Fibroblast of upper back skin (primary cell): ENCODE data around the gene CNOT8.
A peak's percentile ranks its signal among the peaks of the same experiment; 100 is the strongest.
"Not testable (repeated sequence)": the region's sequence is repeated elsewhere in the genome, so short reads cannot be mapped to it uniquely, and the experiment has no call there.

Experiments used
- DNase-seq: peaks from one replicate; pipeline ENCODE4 v3.0.0-alpha.2; 2013

CNOT8 gene

DNA sequence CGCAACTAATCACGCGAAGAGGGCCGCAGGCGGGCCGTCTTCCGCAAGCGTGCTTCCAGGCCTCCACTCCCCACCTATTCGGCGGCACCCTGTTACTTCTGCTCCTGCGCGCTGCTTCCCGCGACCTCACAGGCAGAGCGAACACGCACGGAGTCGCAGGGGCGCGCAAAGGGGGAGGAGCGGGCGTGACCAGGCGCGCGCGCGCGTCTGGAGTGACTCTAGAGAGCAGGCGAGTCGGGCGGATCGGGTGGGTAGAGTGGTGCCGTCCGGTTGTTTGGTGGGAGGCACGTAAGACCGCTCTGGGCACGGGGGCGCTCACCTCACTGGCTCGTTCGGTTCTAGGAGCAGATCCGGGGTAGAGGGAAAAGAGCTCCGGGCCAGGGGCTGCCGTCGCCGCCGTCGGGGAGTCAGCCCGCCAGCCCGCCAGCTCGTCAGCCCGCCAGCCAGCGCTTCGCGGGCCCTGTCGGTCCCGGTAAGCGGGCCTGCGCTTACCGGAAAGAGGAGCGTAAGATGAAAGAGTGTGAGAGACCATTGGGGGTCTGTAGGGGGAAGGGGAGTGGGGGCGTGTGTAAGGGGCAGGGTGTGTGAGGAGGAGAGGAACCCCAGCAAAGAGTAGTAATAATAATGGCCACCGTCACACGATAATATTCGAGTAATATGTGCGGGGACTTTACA lies at the start of gene CNOT8:
TSS of gene CNOT8 (plus strand) at position 331 of the 675 bp plus-strand sequence. CDS start 4,652 bp downstream, outside the sequence.
- peak; percentile 98 for DNase-seq

DNA sequence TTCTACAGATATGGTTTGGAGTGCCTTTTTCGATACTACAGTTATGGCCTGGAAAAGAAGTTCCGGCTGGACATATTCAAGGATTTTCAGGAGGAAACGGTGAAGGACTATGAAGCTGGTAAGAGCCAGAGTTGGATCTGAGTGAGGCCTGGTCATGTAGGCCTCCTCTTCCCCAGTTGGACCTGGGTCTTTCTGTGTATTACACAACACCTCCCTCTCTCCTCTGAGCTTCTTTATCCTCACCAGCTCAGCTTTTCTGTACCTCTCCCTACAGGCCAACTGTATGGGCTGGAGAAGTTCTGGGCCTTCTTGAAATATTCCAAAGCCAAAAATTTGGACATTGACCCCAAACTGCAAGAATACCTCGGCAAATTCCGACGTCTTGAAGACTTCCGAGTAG lies 47.2 kb upstream of the CNOT8 start:
- DNase-seq, result no peak

DNA sequence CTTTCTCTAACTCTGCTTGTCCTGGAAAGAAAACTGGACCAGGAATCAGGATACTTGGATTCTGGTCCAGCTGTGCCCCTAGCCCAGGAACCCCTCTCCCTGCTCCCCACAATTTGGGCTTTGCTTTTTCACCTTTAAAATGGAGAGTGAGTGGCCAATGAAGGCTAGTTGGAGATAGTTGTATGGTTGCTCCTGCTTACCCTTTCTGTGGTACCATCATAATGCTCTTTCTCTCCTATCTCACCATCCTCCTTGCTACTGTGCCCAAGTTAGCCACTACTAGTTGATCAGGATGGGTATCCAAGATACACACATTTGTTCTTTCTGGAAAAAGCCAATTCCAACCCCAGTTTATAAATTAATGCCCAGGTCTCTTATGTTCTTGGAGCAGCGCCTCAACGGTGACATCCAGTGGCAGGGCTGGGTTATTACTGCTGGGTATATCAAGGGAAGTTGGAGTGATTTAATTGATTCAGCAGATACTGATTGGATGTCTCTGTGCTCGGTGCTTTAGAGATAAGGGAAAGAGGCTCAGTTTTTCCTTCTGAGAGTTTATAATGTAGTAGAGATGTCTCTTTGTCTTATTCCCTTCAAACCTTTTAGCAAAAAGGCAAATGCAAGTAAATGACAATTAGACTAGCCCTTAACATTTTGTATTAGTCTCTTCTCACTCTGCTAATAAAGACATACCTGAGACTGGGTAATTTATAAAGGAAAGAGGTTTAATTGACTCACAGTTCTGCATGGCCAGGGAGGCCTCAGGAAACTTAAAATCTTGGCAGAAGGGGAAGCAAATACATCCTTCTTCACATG lies 46.6 kb upstream of the CNOT8 start:
- DNase-seq, result peak; percentile 64

DNA sequence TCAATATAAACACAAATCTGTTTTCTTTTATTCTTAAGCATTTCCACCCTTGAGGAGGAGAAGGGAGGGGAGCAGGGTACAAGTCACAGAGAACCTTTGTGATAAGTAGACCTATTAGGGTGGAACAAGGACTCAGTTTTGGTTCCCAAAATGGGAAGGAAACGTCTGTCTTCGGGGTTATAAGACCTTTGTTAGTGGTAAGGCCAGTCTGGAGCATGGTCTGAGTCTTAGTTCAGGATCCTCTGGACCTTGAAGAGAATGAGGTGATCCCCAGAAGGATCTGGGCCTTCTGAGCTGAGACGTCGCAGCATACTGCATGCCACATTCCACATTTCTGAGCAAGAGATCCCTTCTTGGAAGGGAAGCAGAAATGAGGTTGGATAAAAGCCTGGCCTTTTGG lies 45.3 kb upstream of the CNOT8 start:
- no peak for DNase-seq

DNA sequence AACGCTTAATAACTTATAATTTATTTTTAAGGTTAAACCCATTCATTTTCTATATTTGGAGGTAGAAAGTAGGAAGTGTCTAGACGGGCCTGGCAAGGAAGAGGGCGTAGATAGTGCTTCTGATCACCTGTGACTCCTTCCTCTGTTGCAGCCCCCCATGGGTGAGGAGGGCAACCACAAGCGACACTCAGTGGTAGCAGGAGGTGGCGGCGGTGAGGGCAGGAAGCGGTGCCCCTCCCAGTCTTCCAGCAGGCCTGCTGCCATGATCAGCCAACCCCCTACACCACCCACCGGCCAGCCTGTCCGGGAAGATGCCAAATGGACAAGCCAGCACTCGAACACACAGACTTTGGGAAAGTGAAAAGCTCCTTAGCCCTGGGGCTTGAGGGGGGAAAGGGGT lies 44.7 kb upstream of the CNOT8 start:
- DNase-seq, result no peak

DNA sequence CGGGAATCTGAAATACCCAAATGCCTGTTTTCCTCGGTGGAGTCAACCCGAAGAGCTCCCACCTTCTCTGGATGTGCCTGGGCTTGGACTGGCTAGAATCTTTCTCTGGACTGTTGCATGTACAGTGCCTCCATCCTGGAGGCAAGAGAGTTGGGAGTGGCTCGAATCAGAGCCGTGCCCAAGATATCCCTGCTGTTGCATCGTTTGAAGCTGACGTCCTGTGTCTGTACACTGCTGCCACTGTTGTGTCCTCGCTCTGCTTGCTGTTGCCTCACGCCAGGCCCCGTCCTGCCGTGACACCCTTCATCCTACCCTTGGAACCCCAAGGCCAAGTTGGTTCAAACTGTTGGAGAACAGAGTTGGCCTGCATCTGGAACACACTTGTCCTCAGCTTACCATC lies 43.4 kb upstream of the CNOT8 start:
- DNase-seq, result no peak

DNA sequence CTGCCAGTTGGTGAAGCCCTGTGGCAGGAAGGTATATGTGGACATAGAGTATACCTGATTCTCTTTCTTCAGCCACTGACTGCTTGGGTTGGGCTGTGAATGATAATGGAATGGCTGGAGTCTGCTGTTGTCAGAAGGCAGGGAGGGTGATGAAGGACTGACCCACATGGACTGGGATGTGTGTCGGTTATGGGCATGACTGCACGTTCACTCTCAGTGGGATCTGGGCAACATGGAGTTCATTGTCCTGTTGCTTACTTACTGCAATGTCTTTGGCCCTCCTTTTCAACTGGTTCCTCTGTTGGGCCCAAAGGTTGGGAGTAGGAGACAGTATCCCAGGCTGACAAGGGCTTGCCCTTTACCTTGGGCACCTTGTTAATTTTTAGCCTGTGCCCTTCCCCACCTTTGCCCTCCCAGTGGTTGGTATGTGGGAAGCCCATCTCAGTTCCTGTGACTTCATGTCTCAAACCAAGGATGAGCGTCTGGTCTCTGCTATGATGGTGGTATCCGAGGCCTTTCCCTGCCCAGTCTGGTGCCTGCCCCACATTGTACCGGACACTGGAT lies 42.7 kb upstream of the CNOT8 start:
- DNase-seq, result no peak

DNA sequence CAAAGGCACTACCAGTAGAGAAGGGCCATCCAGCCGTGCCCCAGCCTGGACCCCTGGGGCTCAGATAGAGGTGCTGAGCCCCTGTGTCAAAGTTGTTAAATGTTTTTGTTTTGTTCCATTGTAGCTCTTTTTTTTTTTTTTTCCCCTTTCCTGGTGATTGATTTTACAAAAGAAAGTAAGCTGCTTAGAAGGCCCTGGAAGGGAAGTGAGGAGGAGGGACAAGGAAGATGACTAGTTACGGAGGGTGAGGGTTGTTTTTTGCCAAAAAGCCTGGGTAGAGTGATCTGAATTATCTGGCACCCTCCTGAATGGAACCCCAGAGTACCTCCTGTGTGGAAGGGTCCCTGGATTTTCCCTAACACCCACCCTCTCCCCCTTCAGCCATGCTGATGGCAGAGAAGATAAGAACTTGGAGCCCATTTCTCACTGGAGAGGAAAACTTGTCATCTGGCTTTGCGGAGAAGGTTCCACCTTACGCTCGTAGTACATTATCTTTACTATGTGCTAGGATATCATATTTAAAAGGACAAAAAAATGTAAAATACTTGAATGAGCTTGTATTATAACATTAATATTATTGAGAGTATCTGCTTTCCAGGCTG lies 41.4 kb upstream of the CNOT8 start:
- no peak for DNase-seq

DNA sequence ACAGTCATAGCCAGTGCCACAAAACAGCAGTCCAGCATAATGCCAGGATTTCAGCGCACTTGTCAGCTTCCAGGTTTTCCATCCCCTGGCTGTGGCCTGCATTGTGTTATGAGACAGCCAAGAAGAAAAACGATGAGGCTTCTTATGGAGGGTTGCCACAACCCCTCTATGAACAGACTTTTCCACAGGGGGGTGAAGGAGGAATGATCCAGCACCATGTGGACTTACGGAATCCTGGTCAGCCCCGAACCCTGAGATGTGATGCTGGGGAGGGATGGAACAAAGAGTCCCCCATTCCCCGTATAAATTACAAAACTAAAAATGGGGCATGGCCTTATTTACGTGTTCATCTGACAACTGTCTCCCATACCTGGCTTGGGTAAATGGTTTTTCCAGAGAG lies 40.6 kb upstream of the CNOT8 start:
- no peak for DNase-seq

DNA sequence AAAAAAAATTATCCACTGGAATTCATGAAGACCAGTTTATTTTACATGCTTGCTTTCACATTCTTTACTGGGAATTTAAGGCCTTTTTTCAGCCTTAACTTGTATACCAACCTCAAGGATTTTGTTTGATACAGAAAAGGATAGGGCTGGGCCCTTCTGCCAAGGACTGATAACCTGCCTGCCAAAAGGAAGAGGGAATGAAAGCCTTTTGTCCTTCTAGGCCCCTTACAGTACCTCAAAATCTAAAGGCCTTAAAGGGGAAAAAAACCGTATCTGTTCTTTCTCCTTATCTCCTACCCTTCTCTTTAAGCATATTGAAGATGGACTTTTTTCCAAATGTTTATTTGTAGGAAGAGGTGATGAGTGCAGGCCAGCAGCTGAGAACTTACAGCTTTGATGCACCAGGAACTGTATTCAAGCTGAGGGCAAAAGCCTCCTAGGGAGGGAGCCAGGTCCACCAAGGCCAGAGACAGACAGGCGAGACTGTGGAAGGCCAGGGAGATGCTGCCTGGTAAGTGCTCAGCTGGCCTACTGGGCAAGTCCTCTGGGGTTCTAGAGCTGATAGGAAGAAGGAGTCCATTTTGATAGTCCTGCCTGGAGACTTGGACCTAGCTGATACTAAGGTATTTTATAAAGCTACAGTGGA lies 39.8 kb upstream of the CNOT8 start:
- DNase-seq, result no peak

DNA sequence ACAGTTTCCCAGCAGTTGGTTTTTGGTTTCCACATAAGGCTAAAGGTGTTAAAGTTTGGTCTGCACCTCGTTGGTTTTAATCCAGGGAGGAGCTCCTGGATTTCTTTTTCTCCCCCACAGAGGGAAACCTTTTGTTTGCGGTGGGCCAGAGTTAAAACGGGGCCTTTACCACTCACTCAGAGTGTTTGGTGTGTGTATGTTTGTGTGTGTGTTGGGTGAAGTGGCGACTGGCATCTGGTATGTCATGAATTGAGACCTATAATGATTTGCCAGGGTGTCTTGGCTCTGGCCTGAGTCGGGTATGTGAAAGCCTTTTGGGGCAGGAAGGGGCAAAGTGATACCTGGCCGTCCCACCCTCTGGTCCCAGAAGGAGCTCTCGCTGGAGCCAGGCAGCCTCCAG lies 38.9 kb upstream of the CNOT8 start:
- DNase-seq, result no peak

DNA sequence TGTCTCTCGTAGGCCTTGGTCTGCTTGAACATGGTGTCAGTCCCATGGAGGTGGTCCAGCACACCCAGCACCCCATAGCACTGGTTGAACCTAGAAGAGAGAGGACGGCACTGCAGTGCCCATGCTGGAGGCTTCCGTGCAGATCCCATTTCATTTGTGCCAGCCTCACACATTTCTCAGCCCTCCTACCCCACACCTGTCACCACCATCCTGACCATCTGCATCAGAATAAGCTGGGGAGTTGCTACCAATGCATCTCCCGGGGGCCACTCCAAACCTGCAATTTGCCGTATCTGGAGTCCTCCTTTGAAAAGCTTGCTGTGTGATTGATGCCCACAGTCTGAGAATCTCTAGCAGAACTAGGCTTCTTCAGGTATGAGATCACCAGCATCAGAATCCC lies 38.0 kb upstream of the CNOT8 start:
- no peak for DNase-seq

DNA sequence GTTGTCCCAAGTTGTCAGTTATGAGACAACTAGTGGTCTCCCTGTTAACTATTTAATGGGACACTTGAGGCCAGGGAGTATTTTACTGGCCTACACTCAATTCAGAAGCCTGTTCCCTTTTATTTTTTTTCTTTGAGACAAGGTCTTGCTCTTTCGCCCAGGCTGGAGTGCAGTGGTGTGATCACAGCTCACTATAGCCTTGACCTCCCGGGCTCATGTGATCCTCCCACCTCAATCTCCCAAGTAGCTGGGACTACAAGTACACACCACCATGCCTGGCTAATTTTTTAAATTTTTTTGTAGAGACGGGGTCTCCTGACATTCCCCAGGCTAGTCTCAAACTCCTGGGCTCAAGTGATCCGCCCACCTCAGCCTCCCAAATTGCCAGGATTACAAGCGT lies 35.5 kb upstream of the CNOT8 start:
- DNase-seq, result not testable (repeated sequence)

DNA sequence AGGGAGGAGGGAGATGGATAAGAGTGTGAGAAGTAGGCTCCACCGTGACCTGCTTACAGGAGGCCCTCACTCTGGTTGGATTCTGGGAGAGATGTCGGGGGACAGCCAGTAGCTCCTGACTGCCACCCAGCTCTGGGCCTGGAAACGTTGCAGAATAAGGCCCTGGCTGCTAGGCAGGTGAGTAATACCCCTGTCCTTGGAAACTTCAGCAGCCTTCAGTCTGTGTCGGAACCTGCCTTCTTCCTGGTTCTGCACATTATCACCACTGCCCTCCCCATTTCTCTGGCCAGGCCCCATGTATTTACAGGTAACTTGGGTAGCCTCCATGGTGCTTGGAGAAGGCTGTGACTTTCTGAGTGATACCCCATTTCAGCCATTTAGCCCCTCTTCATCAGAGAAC lies 34.8 kb upstream of the CNOT8 start:
- no peak for DNase-seq

DNA sequence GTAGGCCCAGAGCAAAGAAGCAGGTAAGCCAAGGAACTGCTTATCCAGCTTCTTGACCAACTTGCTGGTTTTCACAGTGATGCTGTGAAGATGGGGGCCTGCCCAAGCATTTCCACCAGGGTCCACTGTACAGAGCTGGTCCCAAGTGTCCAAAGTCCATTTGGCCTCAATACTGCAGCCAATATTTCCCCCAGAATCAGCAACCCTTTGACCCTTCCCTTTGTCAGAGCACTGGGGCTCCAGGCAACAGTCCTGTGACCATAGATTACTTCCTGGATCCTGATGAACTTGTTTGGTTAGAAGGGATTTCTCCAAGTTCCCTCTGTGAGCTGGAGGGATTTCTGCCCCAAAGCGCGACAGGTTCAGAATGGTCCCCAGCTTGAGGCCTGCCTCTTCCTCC lies 34.4 kb upstream of the CNOT8 start:
- no peak for DNase-seq

DNA sequence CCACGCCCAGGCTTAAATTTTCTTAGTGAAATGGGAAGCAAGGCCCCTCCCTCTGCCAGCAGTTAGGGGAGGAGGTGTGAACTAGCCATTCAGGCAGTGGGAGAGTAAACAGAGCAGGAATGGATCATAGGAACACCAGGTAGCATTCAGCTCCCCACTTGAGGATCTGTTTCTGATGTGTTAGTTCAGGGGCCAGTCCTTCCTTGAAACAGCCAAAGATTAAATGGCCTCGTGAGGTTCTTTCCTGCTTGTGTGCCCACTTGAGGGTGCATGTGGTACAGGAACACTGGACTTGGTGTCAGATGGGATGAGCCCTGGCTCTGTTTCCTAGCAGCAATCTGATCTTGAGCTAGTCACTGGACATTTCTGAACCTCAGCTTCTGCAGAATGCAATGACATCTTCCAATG lies 29.2 kb upstream of the CNOT8 start:
- no peak for DNase-seq

DNA sequence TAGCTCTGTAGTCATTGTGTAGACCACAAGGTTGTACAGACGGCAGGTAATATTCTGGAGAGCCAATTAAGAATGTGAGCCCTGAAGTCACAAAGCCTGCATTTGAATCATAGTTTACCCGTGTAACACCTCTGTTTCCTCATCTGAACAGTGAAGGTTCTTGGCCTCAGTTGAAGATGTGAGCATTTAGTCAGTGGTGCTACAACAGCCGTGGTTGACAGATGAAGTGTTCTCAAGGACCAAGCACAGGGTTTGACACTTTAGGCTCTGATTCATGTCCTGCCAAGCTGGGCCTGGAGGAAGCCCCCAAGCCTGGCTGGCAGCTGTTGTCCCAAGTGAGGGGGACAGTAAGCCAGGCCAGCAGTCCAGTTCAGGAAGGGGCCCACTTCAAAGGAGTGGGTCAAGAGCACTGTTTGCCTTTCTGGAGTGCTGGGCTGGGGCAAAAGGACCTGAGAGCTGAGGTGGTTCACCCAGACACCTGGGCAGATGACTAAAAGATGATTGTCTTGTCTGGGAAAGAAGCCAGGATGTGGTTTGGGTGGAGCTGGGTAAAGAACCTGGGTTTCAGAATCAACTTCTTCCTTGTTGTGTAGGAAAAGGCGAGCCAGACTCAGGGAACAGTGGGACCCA lies 28.7 kb upstream of the CNOT8 start:
- no peak for DNase-seq

DNA sequence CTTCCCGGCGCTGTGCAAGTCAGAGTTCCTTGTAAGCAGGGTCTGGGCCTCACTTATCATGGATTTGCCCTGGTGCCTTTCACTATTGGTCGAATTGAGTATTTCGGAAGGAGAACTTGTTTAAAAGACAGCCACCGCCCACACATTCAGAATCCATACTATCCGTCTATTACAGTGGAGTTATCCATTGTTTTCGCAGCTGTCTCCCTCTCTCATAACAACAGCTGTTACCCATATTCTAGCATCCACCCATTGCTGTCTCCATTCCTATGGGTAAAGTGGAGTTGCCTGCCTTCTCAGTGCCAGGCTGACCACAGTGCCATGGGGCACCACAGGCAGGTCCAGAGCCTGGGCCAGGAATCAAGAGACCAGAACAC lies 28.2 kb upstream of the CNOT8 start:
- no peak for DNase-seq

DNA sequence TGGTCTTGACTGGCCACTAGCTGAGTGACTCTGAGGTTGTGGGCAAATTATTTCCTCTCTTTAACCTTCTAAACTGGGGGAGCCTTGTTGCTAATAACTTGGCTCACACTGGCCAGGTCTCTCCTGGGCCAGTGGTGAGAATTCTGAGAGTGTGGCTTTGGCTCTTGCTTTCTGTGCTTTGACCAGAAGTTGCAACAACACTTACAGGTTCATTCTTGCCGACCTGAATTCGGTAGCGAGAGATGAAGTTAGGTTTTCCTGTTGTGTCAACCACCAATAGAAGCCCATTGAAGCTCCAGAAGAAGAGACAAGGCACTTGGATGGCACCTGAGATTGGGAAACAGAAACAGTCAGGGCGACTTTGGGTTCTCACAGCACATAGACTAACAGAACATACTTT lies 27.8 kb upstream of the CNOT8 start:
- DNase-seq, result no peak

DNA sequence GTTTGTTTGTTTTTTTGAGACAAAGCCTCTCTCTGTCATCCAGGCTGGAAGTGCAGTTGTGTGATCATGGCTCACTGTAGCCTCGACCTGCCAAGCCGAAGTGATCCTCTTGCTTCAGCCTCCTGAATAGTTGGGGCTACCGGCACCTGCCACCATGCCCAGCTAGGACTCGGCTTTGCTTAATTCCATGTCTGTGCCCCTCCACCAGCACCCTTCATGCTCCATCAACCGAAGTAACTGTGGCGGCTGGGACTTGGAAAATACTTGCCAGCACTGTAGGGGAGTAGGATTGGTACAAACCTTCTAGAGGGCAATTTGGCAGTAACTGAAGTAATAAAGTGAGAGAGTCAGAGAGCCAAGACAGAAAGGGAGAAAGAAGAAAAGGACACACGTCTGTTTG lies 27.0 kb upstream of the CNOT8 start:
- DNase-seq, result no peak

DNA sequence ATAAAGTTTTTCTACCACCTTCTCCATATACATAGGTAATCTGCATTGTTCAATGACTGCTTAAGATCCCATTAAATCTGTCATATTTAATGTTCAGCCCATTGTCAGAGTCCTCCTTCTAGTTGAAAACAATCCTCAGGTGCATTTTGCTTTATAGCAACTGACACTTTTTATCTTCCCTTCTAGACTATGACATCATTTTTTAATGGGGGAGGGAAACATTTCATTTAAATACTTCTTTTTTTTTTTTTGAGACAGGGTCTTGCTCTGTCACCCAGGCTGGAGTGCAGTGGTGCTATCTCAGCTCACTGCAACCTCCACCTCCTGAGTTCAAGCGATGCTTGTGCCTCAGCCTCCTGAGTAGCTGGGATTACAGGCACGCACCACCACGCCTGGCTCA lies 25.6 kb upstream of the CNOT8 start:
- not testable (repeated sequence) for DNase-seq

DNA sequence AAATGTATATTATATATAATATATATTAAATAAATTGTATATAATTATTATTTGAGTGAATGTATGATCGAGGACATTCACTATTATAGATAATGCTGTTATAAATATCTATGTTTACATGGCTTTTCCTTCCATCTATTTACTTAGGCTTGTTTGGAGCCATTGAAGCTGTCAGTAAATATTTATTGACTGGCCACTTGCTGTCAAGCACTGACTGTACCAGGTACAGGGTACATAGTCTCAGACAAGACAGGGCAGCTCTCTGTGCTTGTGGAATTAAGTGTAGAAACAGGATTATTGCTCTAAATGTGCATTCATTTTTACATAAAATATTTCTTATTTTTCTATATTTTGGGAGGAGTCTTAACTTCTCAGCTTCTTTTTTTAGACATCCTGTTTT lies 24.4 kb upstream of the CNOT8 start:
- no peak for DNase-seq

DNA sequence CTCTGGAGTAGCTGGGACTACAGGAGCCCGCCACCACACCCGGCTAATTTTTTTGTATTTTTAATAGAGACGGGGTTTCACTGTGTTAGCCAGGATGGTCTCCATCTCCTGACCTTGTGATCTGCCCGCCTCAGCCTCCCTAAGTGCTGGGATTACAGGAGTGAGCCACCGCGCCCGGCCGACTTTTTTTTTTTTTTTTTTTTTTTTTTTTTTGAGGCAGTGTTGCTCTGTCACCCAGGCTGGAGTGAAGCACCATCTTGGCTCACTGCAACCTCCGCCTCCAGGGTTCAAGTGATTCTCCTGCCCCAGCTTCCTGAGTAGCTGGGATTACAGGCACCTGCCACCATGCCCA lies 22.8 kb upstream of the CNOT8 start:
- not testable (repeated sequence) for DNase-seq
